ENCODE data around the gene FAM53B.
A peak's percentile ranks its signal among the peaks of the same experiment; 100 is the strongest.

The FAM53B gene

DNA sequence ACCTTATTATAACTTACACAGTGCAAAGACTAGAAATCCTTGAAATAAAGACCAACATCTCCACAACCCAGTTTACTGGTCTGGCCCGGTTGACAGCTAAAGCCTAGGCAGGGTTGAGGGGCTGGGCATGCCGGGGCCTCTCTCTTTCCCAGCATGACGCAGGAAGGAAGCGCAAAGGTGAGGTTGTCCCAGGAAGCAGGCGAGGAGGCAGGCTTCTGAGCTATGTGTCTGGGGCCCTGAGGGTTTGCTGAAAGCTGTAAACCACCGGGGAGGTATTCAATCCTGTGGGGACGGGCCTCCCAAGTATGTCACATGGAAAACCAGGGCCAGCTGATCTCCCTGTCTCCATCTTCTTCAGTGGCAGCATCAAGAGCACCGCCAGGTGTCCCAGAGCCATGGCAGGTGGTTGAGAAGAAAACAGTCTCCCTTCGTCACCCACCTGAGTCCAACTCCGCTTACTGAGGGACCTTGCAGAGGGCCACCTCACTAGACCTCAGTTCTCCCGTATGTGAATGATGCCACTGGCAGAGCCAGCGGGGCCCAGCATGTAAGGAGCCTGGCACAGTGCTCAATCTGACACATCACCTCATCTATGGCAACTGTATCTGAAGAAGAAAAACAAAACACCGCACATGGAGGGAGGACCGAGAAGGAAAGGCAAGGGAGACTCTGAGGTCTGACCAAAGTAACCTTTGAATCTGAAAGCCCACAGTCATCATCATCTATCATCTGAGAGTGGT is 49.5 kb downstream of the FAM53B start:
- no peak for DNase-seq

DNA sequence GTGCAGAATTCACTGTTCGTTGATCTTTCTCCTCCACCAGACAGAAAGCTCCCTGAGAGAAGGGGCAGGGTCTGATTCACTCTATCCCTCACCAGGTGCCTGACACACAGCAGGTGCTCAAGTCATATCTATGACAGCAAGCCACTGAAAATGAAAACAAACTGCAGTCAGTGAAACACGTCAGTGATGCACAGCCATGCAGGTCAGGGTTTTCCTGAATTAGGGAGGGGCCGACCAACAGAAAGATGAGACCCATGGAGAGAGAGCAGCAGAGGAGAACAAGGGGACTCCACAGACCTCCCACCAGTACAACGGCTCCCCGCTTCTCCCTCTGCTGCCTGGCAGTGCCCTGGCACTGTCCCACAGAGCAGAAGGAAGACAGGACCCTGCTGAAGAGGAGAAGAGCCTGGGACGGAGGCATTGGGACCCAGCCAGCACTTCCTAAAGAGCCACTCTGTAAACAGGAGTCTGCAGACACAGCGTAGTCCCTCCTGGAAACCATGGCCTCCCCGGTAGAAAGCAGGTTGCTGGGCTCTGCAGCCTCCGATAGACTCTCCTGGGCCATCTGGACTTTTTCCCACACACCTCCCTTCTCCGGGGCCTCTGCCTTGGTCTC is 50.3 kb downstream of the FAM53B start:
- no peak for DNase-seq

DNA sequence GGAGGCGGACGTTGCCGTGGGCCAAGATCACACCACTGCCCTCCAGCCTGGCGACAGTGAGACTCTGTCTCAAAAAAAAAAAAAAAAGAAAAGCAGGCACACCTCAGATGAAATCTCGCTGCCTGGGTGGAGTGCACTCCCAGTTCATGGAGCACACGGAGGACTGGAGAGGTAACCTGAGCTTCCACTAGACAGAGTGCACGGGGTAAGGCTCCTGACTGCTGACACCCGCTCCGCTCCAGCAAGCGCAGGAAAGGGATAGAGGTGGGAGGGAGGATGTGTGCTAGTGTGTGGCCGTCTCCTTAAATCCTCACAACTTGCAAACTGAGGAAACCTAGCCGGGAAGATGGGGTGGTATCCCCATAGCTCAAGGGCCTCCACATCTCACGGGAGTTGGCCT is 50.8 kb downstream of the FAM53B start:
- no peak for DNase-seq

DNA sequence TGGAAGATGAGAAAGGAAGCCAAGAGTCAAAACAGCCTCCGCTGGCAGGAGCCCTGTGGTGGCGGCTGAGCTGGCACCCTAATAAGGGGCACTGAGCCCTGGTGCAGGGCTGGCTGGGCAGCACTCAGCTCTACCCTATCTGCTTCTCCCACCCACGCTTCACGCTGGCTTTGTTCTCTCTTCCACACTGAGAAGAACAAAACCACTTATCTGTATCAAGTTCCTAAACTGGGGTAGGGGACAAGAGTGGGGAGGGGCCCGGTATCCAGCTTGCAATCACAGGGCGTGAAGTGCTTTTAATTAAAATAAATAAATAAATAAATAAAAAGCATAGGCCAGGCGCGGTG is 52.1 kb downstream of the FAM53B start:
- DNase-seq: no peak

DNA sequence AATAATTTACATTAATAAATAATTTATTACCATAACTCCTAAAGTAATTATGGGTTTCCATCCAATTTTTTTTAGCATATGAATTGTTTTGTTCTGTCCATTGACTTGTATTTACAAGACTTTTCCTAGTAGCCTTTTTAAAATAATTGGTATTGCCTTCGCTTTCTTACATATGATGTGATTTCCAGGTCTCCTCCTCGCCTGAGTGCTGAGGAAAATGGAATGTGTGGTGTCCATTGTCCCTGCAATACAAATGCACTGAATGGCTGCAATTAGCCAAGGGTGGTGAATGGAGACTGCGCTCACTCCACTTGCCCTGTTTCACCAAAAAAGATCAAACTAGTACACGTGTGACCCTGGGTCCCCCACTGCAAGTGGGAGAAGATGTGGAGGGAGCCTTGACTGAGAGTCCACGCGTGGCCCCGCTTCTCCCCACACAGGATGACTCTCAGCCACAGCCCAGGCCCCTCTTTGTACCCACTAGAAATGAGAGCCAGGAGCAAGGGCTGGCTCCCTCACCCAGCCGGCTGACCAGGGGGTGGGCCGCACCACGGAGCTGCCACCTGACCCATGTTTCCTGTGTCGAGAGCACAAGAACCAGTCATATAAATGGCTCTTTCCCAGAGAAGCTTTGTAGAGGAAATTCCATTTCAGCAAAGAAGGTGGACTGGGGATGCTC is 52.6 kb downstream of the FAM53B start:
- DNase-seq: no peak

DNA sequence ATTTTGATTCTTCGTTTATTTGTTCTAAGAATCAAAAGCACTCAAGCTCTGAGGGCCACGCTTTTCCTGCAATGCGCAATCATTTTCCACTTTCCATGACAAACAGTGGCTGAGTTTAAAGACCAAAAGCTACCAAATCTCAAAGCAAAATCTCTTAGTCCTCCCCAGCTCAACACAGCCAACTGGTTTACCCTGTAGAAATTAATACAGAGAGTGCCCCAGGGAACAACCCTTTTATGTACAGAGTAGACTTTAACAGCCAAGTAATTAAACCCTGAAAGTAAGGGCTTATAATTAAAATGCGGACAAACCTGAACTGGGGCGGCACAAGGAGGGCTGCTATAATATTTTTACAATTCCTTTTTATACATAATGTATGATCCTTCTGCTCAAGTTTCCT is 53.2 kb downstream of the FAM53B start:
- no peak for DNase-seq

DNA sequence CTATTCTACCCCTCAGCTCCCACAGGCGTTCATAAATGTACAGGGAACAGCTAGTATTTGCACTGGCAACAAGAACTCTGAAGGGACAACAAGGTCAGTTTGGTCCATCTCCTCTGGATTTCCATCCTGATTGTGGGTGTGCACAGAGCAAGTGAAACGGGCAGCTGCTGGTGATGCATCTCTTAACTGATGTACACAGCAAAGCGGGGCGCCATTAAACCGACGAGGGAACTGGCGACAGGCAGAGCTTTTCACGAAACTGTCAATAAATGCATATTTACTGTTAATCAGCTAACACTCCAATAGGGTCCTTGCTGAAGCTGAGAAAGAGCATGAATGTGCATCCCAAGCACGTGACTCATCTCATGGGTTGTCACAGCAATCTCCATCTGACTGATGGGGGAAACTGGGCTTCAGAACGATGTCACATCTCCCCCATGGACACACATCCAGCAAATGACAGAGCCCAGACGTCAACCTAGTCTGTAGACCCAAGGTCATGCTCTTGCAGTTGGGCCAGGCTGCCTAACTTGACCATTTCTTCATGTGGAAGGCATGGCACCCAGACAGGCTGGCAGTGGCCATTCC is 54.2 kb downstream of the FAM53B start:
- peak; percentile 65 for DNase-seq

DNA sequence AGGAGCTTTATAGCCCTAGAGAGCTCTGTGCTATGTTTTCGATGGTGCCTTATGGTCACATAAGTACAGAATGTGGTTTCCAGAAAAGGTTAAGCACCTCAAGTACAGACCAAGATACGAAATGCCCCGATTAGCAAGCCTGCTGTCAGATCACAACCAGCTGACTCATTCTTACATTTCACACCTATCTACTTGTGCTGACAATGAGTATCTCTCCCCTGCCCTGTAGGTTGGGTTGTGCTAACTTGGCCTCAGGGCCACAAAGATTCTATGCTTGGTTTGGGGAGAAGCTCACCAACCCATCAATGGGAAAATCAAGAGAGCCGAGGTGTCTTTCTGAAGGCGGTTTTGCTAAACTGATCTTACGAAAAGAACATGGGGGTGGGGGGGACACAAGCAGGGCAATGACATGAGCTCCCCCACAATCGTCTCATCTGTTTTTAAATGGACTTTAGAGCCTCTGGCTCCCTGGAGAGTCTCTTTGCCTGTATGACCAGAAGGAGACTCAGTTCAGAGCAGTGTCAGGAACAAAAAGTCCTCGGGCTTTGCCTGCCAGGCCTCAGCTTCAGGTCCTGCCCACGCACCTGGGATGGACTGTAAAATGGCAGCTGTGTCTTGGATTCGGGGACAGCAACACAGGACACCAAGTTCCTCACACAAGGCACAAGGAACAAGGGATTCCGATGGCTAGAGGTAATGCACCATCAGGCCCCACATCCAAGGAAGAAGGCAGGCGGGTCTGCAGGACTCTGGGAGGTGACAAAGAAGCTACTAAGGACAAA is 55.1 kb downstream of the FAM53B start:
- DNase-seq: peak; percentile 96

DNA sequence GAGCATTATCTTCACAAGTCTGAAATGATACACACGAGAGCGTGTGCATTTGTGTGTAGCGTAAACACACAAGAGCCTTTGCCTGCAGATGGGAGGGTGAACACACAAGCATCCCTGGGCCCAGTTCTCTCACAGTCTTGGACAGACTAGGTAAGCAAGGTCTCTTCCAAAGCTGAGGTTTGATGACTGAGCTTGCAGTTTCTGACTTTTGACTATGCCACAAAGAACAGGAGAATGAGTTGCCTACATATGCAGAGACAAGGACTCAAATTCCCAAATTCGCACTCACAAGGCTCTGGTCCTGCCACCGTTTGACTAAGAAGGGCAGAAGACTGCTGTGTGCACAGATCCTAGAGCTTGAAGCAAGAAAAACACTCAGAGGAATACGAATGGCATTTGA is 55.8 kb downstream of the FAM53B start:
- DNase-seq: peak; percentile 51

DNA sequence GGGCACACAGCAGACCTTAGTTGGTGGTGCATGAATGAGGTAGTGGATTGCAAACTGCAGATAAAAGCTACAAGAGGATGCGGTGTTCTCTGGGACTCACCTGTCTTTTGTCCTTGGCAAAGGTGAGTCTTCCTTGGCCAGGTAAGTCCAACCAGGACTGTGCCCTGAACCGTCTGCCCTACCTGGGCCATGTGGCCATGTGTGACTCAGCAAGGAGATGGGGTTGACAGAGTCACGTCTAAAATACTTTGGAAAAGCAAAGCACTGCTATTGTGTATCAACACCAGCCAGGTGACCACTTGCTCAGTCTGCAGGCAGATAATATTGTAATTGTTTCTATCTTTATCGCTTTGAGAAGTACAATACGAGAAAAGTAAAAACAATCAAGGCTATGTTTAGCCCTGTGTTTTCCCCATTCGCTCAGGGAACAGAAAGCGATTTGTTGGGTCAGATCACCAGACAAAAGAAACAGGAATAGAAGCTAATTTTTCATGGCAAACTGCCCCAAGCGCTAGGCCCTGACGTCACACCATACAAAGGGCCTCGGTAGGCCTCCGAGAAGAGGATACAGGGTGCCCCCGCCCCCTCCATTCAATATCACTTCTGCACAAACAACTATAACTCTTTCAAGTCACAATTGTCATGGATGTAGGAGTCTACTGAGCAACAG is 57.3 kb downstream of the FAM53B start:
- DNase-seq: no peak

DNA sequence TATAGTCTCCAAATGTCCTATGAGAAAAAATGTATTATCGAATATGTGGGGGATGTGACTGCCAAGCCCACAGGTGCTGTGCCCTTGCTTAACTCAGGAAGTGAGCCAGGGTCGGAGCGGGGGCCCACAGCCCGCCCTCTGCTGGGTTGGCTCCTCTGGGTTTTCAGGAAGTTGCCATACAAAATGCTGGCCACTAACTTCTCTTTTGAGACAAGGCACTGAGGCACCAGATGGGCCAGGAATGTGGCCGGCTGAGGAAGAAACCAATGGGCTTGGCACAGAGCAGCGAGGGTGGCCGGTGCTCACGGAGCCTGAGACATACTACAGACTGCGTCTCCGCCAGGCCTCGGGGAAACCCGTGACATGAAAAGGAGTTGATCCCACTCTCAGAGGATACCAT is 58.9 kb downstream of the FAM53B start:
- DNase-seq: no peak

DNA sequence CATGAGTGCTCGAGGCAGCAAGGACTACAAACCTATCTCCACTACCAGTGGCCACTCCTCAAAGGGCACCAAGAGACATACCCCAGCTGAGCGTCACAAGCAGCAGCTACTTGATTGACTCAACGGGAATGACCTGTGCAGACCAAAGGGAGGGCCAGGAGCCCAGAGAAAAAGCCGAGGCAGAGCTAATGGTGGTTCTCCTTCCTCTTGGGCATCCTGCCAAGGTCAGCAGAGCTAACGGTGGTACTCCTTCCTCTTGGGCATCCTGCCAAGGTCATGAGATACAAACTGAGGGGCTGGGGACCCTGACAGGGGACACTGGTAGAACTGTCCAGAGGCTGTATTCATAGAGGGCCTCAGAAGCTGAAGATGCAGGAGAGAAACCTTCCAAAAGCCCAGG is 60.4 kb downstream of the FAM53B start:
- no peak for DNase-seq

DNA sequence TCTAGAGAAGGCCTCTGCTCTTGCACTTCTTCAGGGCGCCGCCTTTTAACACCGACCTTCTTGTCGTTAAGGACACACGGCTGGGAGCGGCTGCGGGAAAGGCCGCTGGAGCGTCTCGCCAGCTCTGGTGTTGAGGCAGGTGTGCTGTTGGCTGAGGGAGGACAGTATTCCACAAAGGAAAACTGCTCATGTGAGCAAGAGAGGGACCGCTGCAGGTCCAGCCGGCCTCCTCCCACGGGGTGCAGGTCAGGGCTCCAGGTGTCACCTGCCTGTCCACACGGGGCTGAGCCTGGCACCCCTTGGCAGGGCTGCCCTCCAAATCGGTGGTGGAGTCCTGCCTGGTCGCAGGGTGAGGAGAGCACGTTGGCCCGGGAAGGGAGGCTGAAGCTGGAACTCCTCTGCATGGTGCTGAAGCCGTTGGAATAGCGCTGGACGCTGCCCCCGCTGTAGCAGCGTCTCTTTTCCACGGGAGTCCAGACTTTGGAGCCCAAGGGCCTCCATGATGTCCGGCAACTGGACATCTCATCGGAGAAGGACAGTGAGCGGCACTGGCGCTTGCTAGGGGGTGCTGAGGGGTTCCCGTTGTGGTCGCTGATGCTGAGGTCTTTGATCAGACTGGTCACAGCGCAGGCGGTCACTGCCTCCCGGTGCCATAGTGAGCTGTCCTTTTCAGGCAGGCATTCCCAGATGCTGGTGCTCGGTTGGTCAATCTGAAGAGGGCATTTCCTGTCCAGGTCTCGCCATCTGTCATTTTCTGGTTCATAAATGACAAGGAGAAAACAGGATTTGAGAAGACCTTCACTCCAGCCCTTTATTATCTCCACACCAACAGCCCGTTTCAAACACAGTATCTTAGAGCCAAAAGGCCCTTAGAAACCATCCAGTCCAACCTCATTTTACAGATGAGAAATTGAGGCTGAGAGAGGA is 62.3 kb downstream of the FAM53B start:
- DNase-seq: no peak

DNA sequence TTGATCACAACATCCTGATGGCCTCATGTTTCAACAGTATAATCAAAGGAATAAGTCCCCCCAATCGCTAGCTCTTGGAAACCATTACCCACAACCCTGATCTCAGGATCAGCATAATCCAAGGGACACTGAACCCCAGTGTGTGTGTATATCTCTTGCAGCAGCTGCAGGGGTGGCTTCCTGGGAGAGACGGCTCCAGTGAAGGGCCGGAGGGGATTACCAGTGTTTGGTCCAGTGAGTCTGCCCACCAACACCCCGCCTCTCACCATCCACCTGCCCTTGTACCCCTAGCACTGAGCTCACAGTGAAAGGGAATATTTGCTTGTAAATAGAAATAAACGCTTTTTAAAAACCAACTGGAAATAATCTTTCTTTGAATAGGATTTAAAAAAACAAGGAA is 63.1 kb downstream of the FAM53B start:
- DNase-seq: no peak

DNA sequence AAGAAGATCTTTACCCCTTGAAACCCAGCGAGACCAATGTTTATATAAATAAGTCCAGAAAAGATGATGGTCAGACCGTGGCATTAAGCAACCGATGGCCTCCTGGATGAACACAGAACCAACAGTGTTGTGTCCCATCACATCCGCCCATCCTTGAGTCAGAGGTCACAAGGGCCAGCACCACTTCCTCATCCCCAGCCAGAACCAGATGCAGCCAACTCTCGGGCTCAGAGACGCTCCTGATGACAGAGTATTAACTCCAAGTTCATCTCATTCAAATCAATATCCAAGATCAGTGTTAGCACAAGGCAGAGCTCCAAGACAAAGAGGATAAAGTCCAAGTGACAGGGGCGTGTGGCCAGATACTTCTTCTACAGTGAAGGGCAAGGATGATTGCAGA is 63.5 kb downstream of the FAM53B start:
- DNase-seq: no peak

DNA sequence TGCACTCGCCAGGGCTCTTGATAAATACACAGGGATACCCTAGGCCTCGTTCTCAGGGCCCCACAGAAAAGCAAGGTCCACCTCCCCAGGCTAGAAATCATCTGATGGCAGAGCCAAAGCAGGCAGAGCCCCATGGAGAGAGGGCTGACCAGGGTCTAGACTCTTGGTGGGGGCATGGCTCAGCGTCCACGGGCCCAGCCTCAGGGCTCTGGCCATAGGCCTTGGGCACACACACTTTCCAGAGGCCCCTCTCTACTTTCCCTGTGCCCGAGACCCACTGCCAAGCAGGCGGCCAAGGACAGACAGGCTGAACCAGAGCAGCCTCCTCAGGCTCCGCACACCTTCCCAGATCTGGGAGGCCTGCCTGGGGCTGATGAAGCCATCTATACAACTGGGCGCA is 64.8 kb downstream of the FAM53B start:
- DNase-seq: no peak

DNA sequence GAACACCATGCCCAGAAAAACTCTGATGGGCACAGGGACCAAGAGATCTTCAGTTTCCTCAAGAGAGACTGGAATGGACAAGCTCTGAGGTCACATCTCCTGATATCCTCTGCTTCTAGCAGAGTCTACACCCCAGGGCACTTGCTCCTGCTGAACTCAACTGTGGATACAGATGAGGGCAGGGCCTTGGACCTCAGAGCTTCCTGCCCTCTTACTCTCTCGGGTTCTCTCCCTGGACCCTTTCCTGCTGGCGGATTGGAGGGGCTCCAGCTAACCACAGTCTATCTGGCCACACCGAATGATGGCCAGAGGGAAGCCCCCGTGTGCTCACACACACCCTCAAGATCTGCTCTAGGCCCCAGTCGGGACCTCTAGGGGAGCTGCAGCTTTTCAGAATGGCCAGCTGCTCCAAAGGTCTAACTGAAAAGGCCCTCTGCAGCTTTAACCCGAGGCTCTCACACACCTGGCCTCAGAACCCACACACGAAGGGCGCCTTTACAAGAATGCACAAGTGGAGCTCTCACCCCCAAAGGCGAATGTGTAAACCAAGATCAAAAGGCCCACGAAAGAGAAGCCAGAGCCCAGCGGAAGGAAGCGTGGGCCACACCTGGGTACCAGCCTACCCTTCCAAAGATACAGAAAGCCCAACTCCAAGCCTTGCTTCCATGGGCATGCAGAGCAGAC is 65.5 kb downstream of the FAM53B start:
- no peak for DNase-seq

DNA sequence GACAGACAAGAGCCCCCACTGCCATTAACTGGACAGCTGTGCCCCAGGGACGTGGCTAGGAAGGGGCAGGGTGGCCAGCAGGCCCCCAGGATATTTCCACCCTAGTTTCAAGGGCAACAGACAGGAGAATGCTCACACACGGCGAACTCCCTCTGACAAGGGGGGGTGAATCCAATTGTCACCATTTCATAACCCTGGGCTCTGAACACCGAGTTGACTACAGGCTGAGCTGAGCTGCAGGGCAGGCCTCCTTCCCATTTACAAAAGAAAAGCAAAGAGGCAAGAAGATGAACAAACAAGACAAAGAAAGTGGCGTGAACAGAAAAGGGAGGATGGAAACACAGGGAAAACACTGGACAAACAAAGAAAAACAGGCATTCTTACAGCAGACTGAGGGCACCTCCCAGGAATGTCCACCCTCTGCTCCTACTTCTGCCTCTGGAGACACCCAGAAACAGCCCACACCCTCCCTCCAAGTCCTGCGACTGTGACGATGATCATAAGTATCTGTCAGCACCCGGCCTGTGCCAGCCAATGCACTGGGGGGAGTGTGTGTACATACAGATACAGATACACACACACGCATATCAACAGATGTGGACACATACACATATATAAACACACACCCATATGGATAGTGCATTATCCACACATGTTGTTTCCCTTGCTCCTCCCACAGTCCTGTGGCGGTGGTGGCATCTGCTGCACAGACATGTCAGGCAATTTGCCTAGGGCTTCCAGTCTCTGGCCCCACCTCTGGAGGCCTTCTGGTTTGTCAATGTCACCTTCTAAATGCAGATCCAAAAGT is 66.2 kb downstream of the FAM53B start:
- DNase-seq: no peak

DNA sequence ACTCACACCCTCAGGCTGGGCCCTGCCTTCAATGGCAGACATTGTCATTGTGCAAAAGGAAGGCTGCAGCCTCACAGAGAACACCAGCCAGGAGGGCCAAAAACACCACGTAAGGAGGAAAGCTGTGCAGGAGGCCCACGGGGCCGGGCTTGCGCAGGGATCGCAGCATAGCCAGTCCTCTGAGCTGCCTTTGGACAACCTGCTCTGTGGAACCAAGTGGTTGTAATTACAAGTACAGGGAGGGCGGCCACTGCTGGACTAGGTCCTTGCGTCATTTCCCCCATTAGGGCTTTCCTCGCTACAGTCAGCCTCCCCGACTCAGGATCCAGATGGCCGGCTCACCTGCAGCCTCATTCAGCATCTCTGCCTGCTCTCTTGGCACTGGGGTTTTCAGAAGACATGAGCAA is 66.9 kb downstream of the FAM53B start:
- DNase-seq: no peak
